Measurements from ENCODE around the gene ZNF429.
"Not testable (repeated sequence)": the region's sequence is repeated elsewhere in the genome, so short reads cannot be mapped to it uniquely, and the experiment has no call there.

Gene ZNF429

GRCh38 chr19:21519488-21519887 is 14.1 kb downstream of the ZNF429 start:
- peak; percentile 18 for DNase-seq

DNA sequence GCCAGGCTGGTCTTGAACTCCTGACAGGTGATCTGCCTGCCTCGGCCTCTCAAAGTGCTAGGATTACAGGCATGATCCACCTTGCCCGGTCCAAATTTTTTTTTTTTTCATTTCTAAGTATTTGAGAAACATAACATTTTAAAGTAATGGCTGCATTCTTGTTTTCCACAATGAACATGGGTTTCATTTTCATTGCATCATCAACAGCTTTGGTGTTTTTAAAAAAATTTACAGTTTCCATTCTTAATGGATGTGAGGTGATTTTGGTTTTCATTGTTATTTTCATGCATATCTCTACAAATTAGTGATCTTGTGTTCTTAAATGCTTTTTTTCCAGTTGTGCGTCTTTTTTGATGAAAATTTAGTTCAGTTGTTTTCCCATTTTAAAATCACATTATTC is 27.5 kb downstream of the ZNF429 start:
- DNase-seq = no peak

DNA sequence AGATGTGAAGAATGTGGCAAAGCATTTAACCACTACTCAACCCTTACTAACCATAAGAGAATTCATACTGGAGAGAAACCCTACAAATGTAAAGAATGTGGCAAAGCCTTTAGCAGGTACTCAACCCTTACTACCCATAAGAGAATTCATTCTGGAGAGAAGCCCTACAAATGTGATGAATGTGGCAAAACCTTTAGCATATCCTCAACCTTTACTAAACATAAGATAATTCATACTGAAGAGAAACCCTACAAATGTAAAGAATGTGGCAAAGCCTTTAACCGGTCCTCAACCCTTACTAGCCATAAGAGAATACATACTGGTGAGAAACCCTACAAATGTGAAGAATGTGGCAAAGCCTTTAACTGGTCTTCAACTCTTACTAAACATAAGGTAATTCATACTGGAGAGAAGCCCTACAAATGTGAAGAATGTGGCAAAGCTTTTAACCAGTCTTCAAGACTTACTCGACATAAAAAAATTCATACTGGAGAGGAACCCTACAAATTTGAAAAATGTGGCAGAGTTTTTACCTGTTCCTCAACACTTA is 31.4 kb downstream of the ZNF429 start:
- DNase-seq = not testable (repeated sequence)

DNA sequence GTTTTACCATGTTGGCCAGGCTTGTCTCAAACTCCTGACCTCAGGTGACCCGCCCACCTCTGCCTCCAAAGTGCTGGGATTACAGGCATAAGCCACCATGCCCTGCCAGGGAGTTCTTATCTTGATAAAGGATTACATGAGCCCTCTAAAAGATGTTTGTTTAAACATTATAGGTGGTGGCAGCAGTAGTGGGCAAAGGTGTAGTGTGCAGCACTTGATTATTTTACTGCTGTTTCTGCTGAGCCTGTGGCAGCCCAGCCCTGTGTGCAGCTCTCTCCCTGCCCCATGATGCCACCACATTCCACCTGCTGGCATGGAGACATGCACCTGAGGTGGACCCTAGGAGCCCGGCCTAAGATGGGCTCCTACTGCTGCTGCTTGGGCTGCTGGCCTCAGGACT is 54.0 kb downstream of the ZNF429 start:
- no peak for DNase-seq

- no peak for DNase-seq
These were observed 59.0 kb downstream of the ZNF429 start for GRCh38 chr19:21564406-21564805.

DNA sequence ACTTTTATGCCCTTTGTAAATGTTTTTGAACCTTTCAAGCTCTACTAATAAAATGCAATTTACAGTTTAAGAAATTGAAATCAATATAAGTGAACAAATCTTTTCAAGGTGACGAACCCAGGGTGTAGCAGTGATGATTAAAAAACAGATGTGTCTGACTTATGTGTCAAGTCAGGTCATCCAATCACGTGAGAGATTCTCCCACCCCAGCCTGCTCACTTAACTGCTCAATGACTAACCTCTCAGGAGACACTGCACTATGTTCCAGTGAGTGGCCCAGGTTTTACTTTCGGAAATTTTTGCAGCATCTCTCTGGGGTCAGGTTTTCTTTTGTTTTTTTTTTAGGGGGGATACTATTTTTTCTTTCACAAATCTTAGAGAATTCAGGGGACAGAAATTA is 60.7 kb downstream of the ZNF429 start:
- DNase-seq = no peak

DNA sequence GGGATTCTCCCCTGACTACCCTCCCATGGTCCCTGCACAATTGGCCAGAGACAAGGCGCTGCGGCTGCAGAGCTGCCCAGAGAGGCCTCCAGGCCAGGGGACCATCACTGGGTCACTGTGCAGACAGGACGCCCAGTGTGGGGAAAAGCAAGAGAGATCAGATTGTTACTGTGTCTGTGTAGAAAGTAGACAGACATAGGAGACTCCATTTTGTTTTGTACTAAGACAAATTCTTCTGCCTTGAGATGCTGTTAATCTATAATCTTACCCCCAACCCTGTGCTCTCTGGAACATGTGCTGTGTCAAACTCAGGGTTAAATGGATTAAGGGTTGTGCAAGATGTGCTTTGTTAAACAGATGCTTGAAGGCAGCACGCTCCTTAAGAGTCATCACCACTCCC is 62.4 kb downstream of the ZNF429 start:
- not testable (repeated sequence) for DNase-seq

DNA sequence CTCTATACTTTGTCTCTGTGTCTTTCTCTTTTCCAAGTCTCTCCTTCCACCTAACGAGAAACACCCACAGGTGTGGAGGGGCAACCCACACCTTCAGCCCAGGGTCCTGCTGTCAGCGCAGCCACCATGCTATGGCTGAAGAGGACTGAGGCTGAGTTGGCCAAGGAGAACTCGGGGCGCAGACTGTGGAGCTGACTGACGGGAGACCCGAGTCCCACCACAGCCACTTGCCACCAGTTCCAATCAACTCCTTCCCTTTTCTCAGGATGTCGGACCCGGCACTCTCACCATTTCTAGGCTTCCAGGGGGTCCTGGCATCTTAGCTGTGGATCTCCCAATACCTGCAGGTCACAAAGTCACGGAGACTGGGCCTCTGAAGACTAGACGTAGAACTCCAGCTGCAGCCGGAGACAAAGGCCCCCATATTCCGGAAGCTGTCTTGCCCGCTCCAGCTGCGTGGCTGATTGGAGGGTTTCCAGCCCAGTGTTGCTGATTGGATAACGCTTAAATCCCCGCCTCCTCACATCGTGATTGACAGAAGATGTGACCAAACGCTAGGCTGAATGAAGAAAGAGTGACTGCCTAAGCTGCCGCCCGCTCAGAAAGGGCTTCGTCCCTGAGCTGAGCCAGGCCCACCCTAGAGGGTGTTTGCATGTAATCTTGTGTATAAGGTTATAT is 63.6 kb downstream of the ZNF429 start:
- DNase-seq = peak; percentile 98

DNA sequence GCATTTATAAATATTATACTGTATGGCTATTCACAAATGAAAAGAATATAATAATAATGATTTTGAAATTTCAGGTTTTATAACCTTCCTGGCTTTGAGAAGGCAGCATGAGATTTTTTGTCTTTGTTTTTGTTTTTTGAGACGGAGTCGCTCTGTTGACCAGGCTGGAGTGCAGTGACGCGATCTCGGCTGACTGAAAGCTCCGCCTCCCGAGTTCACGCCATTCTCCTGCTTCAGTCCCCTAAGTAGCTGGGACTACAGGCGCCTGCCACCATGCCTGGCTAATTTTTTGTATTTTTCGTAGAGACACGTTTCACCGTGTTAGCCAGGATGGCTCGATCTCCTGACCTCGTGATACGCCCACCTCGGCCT is 64.1 kb downstream of the ZNF429 start:
- peak; percentile 85 for DNase-seq

GRCh38 chr19:21571316-21571715 is 65.9 kb downstream of the ZNF429 start:
- DNase-seq = no peak

DNA sequence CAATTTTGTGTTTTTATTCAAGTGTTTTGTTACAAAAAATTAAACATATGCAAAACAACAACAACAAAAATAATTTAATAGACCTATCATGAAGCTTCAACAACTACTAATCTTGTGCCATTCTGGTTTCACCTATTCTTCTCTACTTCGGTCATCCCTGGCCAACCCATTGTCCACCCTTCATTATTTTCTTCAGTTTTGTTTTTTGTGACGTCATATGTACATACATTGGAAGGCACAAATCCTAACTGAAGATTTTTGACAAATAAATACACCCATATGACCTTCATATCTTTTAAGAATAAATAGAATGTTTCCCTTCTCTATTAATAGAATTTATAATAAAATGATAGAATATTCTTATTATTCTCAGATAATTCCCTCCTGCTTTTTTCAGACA is 69.2 kb downstream of the ZNF429 start:
- no peak for DNase-seq

DNA sequence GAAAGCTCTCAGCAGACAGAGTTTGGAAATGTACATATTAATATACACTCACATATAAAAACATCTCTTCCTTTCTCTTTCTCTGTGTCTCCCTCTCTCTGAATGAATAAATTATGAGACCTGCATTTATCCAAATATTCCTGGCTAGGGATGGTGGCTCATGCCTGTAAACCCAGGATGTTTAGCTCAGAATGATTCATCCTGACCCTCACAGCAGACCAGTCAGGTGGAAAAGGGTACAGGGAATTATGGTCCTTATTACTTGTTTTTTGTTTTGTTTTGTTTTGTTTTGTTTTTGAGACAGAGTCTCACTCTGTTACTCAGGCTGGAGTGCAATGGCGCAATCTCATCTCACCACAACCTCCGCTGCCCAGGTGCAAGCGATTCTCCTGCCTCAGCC is 71.1 kb downstream of the ZNF429 start:
- no peak for DNase-seq

DNA sequence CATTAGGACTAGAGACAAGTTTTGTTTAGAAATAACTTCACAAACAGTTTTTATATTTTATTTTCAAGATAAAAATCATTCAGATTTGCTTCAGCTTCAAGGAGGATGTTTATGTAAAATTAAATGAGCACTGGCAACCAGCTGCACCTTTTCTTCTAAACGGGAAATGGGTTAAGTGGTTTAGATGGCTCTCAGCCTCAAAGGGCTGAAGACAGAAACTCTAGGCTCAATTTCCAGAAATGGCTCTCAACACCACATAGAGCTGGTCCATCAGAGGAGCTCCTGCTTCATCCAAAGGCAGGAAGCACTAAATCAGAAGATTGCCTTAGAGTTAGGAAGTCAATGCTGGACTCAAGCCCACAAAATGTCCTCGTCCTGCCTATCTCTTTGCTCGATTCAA is 74.7 kb downstream of the ZNF429 start:
- peak; percentile 20 for DNase-seq

GRCh38 chr19:21580818-21581217 is 75.4 kb downstream of the ZNF429 start:
- DNase-seq = no peak

- DNase-seq = no peak
These were observed 76.3 kb downstream of the ZNF429 start for GRCh38 chr19:21581646-21582240.

- DNase-seq = peak; percentile 41
These were observed 79.1 kb downstream of the ZNF429 start for GRCh38 chr19:21584537-21584936.

GRCh38 chr19:21585281-21585890 is 80.0 kb downstream of the ZNF429 start:
- DNase-seq = no peak

GRCh38 chr19:21586311-21587116 is 81.1 kb downstream of the ZNF429 start:
- no peak for DNase-seq

DNA sequence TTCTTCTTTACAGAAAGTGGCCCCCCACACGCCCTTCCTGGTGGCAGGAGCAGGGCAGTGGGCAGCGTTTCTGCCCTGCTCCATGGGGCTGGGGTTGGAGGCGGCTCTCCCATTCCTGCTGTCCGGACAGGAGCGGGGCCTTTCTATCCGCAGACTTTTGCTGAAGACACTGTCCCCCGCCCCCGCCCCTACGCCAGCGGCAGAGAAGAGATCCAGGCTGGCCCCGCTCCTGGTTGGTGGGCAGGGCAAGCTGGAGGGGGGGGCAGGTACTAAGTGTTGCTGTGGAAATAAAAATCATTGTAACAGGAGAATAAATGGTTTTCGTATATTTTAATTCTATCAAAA is 81.7 kb downstream of the ZNF429 start:
- no peak for DNase-seq

- no peak for DNase-seq
These were observed 82.1 kb downstream of the ZNF429 start for GRCh38 chr19:21587549-21587948.

- DNase-seq = no peak
These were observed 82.7 kb downstream of the ZNF429 start for GRCh38 chr19:21588065-21588601.

- no peak for DNase-seq
These were observed 85.5 kb downstream of the ZNF429 start for GRCh38 chr19:21590867-21591266.

DNA sequence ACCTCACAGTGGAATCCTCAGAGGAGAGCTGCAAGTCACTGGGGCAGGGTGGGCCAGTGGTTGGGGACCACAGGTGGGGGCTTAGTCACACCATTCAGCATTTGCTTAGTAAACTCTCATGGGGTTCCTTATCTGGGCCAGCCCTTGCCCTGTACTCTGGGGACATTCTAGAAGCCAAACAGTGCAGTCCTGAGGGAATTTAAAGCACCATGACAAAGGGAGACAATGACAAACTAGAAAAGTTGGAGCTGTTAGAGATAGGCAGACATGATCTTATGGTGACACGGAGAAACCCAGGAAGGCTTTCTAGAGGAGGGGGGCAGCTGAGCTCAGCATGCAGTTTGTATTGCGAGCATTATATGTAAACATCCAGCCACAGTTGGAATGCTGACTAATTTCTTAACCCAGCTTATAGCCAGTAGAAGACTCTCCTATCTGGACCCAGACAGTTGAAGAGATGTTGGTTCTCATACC is 87.6 kb downstream of the ZNF429 start:
- no peak for DNase-seq

Measured in CD4-positive, alpha-beta T cell treated with Interleukin-17A for 1 hour (primary cell).